ENCODE data around the gene ING4. TPM values are rescaled to one million over a fixed set of nuclear protein-coding genes. Genes with fewer than 3 reads are reported as not detected.

The ING4 gene
- polyA plus RNA-seq, 1 of the 3 experiments (the other 2 are of a cell fraction): 96.5 TPM

GRCh38 chr12:6635856-6636531, 26.9 kb downstream of the ING4 start, which contains the start of gene LPAR5:
Gene LPAR5 (minus strand): TSS chr12:6635959. CDS start chr12:6621248, 14,711 bp downstream.
- H3K4me1 ChIP-seq (ENCODE audit: control insufficient read depth in 1 of 2, insufficient read depth in 2 of 2, low read depth in 1 of 2, low read length in 1 of 2): peaks cover 0 to 32% of the 10 kb centered on the region in 2 experiments; a peak in 1 of 4 replicates
- ChIA-PET POLR2A (interaction anchor here (0.7 to 1.1 kb wide), 3 partner anchors 13 to 53 kb away, joined by 3 to 4 read pairs (median 3); partner anchors contain the start of gene ZNF384), CTCF (interaction anchor here (1.2 to 1.5 kb wide), 2 partner anchors 9 to 15 kb away, joined by 6 to 9 read pairs; no protein-coding TSS in a partner anchor)
- H3K27me3 ChIP-seq (ENCODE audit: insufficient read depth): no peaks in the 10 kb centered on the region
- no peak within 1 kb of the TSS; the same call in 1 of the 2 replicates for H2AFZ ChIP-seq (ENCODE audit: low read depth)
- H3K4me3 ChIP-seq (ENCODE audit: low read depth in 2 of 2, low read length in 1 of 2): no peak within 1 kb of the TSS
- H3F3A ChIP-seq (replicated peaks; ENCODE audit: insufficient read depth): no peaks in the 10 kb centered on the region
- H3K4me2 ChIP-seq: no peak within 1 kb of the TSS
- TF ChIP-seq ELF1 (IDR thresholded peaks at IDR 0.05): no peak
- TF ChIP-seq RAD21 (IDR thresholded peaks at IDR 0.05; ENCODE audit: low read length): no peak
- no peaks in the 10 kb centered on the region for H3K9me2 ChIP-seq
- WGBS (ENCODE audit: low lambda C conversion rate): 59% methylated on average over 17 of the region's 18 CpGs
- H3K9ac ChIP-seq: no peak within 1 kb of the TSS
- no peaks in the 10 kb centered on the region for H3K9me3 ChIP-seq
- no peak within 1 kb of the TSS; a peak in 1 of 4 replicates for H3K27ac ChIP-seq (ENCODE audit: low read depth in 2 of 2, low read length in 1 of 2)
- DNase-seq: peak; percentile 42
- H3K36me3 ChIP-seq (replicated peaks in 1 of 2; ENCODE audit: control insufficient read depth in 1 of 2, insufficient read depth in 2 of 2, low read length in 1 of 2): no peaks in the 10 kb centered on the region
- no peaks in the 10 kb centered on the region for H3K79me2 ChIP-seq (ENCODE audit: insufficient read depth)
- no peaks in the 10 kb centered on the region for H4K20me1 ChIP-seq (ENCODE audit: insufficient read depth)

GRCh38 chr12:6635375-6635855, 27.5 kb downstream of the ING4 start:
- no peak overlapping the region for H3K9ac ChIP-seq
- H3F3A ChIP-seq (replicated peaks; ENCODE audit: insufficient read depth): no peaks in the 10 kb centered on the region

More at GRCh38 chr12:6635375-6635855, 27.5 kb downstream of the ING4 start:
- no peaks in the 10 kb centered on the region for H3K9me2 ChIP-seq
- no peak overlapping the region; a peak in 1 of 4 replicates for H3K27ac ChIP-seq (ENCODE audit: low read depth in 2 of 2, low read length in 1 of 2)
- H3K4me2 ChIP-seq: no peak overlapping the region
- no peak overlapping the region for H3K4me3 ChIP-seq (ENCODE audit: low read depth in 2 of 2, low read length in 1 of 2)
- H3K79me2 ChIP-seq (ENCODE audit: insufficient read depth): no peaks in the 10 kb centered on the region
- H3K9me3 ChIP-seq: no peaks in the 10 kb centered on the region
- TF ChIP-seq CTCF (IDR thresholded peaks at IDR 0.05) (no peak), FOXJ3 (CRISPR knock-in tag; IDR thresholded peaks at IDR 0.05) (no peak), GATA2 (CRISPR knock-in tag; IDR thresholded peaks at IDR 0.05) (peak; percentile 73), EP300 (IDR thresholded peaks at IDR 0.05; ENCODE audit: borderline replicate concordance in 1 of 2, low read depth in 1 of 2, low read length in 1 of 2) (peak in 1 of 2 experiments; percentile 50; a peak in 1 of 4 replicates), SIN3A (IDR thresholded peaks at IDR 0.05; ENCODE audit: borderline replicate concordance, low read depth, low read length) (no peak), TEAD4 (IDR thresholded peaks at IDR 0.05; ENCODE audit: borderline replicate concordance, insufficient read depth) (no peak), NRF1 (IDR thresholded peaks at IDR 0.05; ENCODE audit: low read depth, low read length) (no peak)
- peaks cover 0 to 37% of the 10 kb centered on the region in 2 experiments; a peak in 1 of 4 replicates for H3K4me1 ChIP-seq (ENCODE audit: control insufficient read depth in 1 of 2, insufficient read depth in 2 of 2, low read depth in 1 of 2, low read length in 1 of 2)
- ChIA-PET POLR2A (interaction anchor here (0.7 to 1.1 kb wide), 3 partner anchors 14 to 54 kb away, joined by 3 to 4 read pairs (median 3); partner anchors contain the start of gene ZNF384), CTCF (interaction anchor here (1.2 to 1.7 kb wide), 3 partner anchors 9 to 17 kb away, joined by 4 to 9 read pairs (median 6); no protein-coding TSS in a partner anchor)
- no peak overlapping the region for H2AFZ ChIP-seq (ENCODE audit: low read depth)
- H4K20me1 ChIP-seq (ENCODE audit: insufficient read depth): no peaks in the 10 kb centered on the region
- H3K36me3 ChIP-seq (replicated peaks in 1 of 2; ENCODE audit: control insufficient read depth in 1 of 2, insufficient read depth in 2 of 2, low read length in 1 of 2): no peaks in the 10 kb centered on the region
- 62% methylated on average over 5 of the region's 5 CpGs for WGBS (ENCODE audit: low lambda C conversion rate)
- H3K27me3 ChIP-seq (ENCODE audit: insufficient read depth): no peaks in the 10 kb centered on the region
- DNase-seq: peak; percentile 73

Data from SK-N-SH (cell line).